Activated CD4-positive, alpha-beta T cell treated with anti-CD3 and anti-CD28 coated beads for 48 hours (primary cell): Measurements from ENCODE around the gene TMEM131L.
A peak's percentile ranks its signal among the peaks of the same experiment; 100 is the strongest.

Source experiments
- DNase-seq: peaks from one replicate; pipeline ENCODE4 v3.0.0-alpha.2; 2020

TMEM131L gene

DNA sequence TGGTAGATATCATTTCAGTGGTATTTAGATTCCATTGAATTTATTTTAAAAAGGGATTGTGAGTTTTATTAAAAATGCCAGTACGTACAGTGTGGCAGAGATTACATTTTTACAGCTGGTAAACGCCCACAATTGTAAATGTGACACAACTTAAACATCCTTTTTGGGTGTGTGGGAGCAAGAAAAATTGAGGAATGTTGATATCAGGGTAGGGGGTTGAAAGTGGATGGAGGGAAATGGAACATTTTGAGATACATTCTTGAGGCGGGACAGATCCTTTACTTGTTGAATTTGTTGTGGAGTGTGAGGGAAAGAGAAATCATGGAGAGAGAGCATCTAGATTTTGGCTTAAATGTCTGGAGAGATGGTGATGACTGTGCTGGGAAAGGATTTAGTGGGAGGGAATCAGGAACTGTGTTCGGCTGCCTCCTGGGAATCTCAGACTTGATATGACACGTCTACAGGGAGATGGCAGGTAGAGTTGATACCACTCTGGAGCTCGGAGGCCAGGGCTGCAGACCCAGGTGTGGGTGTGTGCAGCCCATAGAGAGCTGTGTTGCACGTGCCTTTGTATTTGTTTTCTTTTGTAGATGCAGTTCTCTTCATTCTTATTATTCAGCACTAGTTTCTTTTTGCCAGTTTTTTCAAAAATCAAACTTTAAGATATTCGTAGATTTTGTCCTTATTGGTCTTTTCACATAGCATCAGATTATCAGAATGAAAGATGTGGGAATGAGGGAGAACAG is 10.8 kb downstream of the TMEM131L start:
- DNase-seq = no peak

DNA sequence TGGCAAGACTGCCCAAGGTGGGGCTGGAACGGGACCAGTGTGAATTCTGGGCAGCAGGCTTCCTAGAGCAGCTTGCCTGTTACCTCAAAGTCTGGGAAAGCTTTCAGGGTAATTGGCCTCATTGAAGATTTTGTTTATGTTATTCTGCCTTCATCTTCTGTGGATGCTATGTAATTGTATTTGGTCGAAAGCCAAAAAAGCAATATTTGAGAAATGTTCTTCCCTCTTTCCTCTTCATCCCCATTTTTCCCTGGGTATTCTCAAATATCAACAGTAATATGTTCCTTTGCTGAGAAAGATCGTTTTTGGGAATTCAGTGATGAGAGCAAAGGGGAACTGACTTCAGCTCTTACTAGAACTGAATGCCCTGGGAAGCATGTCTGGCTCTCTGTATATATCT is 12.9 kb downstream of the TMEM131L start:
- DNase-seq = no peak

DNA sequence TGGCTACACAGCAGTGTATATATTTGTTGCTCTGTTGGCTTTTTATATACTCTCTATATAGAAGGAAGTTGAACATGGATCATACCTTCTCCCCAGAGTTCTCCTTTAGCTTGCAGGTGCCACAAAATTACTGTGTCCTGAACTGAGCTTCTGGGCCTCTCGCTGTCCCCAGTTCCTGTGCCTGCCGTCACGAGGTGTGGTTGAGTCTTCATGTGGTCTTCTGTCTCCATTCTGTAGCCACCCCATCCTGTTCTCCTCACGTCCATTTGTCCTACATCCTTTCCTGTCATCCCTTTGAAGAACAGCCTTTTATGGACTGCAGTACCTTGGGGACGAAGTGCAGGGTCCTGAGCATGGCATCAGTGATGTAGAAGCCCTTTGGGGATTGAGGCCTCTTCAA is 14.5 kb downstream of the TMEM131L start:
- no peak for DNase-seq

DNA sequence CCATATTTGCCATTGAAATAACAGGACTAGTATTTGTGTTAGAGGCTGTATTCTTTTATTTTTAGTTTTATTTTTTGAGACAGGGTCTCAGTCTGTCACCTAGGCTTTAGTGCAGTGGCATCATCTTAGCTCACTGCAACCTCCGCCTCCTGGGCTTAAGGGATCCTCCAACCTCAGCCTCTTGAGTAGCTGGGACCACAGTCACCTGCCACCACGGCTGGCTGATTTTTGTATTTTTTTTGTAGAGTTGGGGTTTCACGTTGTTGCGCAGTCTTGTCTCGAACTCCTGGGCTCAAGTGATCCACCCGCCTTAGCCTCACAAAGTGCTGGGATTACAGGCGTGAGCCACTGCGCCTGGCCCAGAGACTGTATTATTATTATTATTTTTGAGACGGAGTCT is 15.3 kb downstream of the TMEM131L start:
- no peak for DNase-seq

DNA sequence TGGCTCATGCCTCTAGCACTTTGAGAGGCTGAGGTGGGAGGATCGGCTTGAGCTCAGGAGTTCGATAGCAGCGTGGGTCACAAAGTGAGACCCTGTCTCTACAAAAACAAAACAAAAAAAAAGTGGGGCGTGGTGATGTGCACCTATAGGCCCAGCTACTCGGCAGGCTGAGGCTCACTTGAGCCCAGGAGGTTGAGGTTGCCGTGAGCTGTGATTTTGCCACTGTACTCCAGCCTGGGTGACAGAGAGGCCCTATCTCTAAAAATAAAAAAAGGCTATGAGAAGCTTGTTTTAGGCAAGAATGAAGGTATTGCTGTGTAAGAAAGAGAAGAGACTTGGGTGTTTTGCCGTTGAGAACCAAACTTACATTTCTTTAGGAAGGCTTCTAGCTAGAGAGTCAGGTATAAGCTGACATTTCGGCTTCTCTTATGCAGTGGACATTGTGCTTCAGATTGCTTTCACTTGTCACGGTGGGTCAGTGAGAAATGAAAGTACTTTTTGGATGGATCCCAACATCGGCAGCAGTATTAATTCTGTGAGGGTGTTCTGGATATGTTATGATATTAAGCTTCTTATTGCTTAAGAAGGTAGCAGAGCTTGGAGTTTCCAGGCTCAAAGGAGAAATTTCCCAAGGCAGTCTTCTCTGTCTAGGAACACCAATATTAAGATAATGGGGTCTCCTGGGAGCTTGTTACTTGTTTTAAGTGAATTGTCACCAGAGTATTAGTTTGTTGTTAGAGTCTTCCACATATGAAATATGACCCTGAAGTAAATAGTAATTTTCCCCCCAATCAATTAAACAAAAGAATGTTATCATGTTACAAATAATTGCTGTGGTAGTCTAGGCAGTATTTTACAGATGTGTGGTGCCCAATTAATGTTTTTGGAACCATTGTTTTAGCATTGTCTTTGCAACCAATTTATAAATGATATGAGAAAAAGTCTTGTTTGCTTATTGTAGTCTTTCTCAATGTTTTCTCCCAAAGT is 17.6 kb downstream of the TMEM131L start:
- no peak for DNase-seq

DNA sequence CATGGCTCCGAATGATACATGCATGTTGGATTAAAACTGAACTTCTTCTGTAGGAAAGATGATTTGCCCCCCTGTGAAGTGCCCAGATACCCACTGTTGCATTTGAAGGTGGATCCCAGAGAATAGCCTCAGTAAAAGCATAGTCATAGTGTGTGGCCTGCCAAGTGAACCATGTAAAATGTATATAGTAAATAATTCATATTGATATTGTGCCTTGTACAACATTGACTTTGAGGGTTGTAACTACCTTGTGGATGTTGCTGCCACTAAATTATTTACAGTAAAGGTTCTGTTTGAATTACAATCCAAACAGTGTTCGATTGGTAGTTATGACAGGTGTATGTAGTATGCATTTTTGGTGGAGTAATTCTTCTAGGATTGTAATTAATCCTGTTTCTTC is 19.2 kb downstream of the TMEM131L start:
- no peak for DNase-seq

DNA sequence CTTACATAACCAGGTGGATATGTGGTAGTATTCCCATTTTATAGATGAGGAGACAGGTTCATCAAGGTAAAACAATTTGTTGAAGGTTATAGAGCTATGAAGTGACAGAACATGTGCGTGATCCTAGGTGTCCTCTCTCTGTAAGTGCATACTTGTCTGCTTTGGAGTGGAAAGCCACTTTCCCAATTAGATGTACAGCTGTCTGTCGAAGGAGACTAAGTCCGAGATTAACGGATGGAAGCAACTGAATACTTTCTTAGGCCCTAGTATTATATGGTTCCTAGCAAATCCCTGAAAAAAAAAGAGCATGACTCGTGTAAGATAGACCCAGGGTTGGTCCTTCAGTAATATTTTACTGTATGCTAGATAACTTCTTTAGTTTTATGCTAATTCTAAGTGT is 19.7 kb downstream of the TMEM131L start:
- DNase-seq = no peak

DNA sequence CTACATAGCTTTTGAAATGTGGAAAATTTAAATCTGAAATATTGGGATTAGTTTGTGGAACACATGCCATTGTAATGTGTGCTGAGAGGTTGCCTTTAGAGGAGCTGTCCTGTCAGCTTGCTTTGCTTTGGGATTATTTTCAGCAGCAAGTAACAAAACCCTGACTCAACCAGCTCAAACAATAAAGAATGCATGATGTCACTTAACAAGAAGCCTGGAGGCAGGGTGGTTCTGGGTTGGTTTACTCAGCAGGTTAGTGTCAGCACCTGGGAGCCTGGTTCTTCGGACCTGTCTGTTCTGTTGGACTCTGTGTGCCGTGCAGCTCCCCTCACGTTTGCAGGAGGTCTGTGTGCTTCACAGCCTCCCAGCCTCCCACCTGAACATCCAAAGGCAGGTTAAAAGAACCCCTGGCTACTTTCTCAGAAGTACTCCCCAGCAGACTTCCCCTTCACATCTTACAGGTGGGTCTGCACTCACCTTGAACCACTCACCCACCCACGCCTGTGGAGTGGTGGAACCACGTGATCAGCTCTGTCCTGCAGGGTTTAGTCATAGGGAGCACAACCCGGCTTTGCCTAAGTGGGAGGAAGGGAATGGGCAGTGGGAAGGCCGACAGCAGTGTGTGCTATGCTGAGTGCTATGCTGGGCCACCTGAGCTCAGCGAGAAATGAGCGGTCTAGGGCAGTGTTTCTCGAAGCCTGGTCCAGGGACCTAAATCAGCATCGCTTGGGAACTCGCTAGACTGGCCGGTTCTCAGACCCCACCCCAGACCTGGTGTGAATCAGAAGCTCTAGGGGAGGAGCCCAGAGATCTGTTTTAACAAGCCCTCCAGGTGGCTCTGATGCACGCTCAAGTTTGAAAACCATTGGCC is 20.4 kb downstream of the TMEM131L start:
- peak; percentile 47 for DNase-seq

DNA sequence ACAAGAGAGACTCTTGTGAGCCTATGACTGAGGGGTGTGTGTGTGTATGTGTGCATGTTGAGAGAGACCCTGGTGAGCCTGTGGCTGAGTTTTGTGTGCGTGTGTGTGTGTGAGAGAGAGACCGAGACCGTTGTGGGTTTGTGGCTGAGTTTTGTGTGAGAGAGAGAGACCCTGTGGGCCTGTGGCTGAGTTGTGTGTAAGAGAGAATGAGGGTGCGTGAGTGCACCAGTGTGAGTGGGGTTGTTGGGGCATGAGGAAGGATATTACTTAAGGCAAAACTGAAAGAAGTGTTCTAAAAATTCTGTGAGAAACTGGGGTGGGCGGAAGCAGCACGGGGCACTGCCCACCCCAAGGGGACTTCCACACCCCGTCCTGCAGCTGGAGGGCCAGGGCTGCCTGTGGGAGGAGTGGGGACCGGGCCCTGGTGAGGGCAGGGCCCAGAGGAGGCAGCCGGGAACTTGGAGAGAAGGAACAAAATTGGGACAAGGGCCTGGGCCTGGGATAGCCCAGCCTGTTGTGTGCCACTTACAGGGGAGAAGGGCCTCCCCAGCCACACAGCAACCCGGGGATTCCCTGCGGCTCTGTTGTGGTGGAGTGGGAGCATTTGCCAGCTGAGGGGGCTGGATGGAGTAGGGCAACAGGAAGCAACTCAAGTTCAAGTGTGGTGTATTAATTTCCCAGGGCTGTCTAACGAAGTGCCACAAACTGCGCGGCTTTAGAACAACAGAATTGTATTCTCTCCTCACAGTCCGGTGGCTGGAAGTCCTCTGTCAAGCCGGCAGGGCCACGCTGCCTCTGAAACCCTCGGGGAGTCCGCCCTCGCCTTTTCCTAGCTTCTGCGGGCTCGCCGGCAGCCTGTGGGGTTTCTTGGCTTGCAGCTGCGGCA is 22.1 kb downstream of the TMEM131L start:
- DNase-seq = peak; percentile 82

DNA sequence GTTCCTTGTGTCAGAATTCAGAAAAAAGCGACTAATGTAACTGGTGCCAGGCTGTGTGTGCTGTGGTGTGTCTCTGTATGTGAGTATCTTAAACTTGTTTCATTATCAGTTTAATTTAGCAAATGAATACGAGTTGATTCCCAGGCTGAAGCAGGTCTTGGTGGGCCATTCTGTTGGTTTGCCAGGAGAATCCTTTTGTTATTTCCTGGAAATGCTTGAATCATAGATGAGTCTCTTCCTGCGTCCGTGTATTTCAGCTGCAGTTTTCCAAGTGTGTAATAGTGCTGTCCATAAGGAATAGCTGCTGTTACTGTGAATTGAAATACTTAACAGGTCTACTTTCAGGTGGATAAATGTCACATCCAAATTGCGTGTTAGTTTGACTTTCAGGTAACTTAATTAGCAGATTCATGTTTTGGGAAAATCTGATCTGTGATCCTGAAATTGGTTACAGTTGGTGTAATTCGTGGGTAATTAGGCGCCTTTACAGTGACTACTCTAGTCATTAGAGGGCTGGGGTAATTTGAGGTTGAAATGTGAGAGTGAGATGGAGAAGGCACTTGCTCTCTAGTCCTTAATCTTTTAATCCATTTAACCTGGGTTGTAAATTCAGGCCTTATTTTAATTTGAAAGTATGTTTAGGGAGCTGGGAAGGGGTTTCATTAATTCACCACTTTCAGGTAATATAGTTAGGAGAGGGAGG is 23.8 kb downstream of the TMEM131L start:
- no peak for DNase-seq

DNA sequence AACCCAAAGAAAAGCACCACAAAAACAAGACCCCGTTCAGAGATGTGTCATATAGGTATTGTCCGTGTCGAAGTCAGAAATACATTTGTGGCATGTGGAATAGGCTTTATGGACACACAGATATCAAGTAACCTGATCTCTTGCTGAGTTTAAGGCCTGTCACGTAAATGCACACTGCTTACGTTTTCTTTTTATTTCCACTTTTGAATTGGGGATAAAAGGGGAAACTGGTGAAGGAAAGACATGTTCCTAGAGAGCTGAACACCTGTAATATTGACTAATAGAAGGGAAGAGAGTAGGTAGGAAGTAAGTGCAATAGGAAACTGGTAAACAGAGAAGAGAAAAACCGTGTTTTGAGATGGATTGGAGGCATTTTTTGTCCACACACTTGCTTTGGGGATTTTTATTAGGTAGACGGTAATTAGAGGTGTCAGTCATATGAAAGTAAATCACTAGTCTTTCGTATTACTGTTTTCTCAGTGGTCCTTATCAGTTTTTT is 24.9 kb downstream of the TMEM131L start:
- no peak for DNase-seq

DNA sequence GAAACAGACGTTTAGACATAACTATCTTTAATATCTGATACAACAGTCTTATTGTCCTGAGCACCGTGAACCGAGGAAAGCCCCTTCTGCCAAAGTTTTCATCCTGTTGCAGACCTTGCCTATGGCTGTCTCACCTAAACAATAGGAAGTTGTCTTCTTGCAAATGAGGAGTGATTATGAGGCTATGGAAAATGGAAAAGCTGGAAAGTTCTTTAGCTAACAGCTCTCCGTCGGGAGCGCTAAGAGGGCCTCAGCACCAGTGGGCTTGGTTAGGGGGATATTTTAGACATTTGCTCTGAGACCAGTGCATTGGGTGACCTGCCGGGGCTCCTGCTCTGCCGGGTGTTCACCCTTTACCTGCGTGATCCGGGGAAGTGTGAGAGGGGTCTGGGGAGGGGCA is 28.4 kb downstream of the TMEM131L start:
- DNase-seq = no peak

DNA sequence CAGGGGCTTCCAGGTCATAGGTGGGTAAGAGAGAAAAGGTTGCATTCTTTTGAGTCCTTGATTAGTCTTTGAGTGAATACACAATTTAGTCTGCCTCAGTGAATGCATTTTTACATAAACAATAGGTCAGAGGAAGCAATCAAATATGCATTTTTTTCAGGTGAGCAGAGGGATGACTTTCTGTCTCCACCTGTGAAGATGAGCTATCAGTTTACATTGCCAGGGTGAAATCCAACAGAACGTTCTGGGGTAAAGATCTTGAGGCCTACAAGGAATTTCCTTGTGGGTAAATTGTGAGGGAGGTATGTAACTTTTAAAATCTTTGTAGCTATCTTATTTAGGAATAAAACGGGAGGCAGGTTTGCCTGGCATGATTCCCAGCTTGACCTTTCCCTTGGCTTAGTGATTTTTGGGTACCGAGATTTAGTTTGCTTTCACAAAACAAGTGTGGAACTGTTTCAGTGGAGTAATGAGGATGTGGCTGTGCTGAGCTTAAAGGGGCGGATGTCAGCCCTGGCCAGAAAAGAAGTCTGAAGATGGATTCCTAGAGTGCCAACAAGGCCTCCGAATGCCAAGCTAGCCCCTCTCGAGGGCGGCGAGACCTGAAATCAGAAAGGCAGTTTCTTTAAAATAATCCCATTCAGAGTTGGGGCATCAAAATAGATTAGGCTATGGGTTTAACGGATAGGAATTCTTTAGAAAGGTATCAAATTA is 29.5 kb downstream of the TMEM131L start:
- DNase-seq = no peak

DNA sequence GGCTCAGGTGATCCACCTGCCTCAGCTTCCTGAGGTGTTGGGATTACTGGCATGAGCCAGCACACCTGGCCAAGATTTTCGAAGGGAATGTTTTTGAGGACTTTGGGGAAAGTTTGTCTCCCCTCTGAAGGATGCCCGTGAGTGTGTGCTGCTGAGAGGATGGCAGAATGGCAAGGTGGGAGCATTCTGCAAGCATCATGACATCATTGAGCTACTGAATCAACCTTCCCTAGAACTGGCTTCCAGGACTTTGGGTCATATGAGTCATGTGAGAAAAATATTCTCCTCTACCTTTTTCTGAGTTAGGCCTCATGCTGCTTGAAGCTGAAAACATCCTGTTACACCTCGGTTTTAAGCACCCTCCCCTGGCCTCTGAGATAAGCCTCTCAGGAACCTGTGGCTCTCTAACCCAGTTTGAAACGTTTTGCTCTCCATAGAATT is 31.0 kb downstream of the TMEM131L start:
- DNase-seq = peak; percentile 70

DNA sequence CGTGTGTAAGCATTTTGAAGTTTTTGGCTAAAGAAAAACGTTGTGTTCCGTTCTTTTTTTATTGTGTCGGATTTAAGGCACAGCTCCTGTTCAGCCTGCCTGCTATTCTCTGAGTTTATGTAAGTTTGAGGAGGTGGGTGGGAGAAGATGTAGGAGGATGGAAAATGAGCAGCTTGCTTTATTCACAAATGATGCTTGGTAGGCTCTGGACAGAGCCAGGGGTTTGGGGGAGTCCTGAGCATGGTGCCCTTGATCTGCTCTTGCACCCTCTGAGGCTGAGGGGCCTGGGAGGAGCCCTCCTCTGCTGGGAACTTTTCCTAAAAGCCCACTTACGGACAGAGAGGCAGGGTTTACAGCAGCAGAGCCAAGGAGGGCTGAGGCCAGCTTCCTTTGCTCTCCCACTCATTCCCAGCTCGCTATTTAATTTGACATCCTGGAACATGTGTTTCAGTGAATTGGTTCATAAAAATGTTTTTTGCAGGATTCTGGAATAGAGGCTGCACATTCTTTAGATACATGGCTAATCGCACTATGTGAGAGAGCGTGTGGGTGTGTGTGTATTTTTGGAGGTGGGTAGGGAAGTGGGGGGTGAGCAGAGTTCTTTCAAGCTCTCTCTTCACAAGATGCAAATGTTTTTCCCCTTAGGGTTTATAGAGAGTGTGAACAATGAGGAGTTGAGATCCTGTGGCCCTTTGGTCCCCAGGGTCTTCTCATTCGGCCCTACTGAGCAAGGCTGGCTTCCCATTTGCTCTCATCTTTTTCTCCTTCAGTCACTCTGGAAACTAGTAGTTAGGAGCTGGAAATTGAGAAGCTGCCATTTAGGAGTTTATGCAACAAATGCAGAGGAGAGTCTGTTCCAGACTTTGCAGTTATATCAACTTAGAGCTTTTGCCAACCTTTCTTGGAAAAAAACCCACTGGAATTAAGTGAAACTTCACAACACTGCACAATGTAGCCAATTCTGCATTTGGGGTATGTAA is 32.1 kb downstream of the TMEM131L start:
- DNase-seq = no peak

DNA sequence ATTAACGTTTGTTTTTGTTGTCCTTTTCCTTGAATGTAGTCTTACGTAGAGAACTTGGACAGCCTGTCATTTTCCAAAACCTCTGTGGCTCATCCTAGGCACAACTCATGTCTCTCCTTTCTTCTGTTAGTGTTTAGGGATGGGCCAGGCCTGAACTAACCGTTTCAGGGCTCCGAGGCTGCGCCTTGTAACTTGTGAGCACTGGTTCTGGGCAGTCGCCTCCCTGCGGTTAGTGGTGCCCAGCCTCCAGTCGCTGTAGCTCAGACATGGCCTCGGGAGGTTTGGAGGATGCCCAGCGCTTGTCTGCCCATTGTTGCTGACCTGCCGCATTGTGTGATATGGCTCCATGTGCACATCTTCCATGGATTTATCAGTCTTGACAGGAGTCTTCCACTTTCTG is 32.8 kb downstream of the TMEM131L start:
- no peak for DNase-seq

DNA sequence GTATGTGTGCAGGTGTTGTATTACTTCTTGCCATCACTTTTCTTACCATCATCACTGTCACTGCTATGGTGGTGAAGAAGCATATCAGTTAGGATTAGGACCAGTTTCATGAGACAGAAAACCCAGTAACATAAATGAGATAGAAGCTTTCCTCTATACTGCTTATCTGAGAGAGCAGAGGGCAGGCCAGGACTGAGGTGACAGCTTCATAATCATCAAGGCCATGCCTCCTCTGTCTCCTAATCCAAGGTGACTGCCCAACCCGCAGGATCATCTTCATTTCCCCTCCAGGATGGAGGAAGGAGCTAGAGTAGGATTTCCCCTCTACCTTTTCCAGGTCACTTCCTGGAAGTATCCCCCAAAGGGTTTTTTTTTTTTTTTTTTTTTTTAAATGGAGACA is 35.4 kb downstream of the TMEM131L start:
- no peak for DNase-seq

DNA sequence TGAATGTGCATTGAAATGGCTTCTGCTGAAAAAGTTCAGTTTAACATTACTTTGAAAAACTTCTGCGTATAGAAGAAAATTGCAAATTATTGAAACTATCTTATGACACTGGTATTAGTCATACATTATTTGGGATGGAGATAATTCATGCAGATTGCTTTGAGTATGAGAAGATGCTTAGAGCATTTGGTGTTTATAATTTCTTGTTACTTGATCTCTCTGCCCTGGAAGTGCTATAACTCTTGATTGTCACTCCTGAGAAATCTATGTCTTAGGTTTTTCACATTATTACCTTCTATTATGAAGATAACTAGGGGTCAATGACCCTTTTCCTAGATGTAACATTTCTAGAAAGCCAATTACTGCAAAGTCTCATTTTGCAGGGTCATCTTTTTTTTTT is 36.4 kb downstream of the TMEM131L start:
- DNase-seq = no peak
